Activated B cell treated with CpG ODN at 0.5 μM for 24 hours (primary cell): ENCODE measurements around the gene PHLDB1. TPM values are rescaled to one million over a fixed set of nuclear protein-coding genes. Genes with fewer than 3 reads are reported as not detected.
"Not testable (repeated sequence)": the region's sequence is repeated elsewhere in the genome, so short reads cannot be mapped to it uniquely, and the experiment has no call there.

Experiments
- ATAC-seq: fragments of 200-7000 bp; cut with Tn5 transposase; one replicate; pipeline ENCODE4 v1.10.0; 2021; ENCODE audit warnings: low read depth, mild to moderate bottlenecking, moderate library complexity
- CTCF ChIA-PET: fragments of 350-600 bp; sonication (Branson Sonifier 250); formaldehyde crosslinking; loops from one replicate; lab custom pipeline; 2021; ENCODE audit warnings: antibody characterized with exemption; lab: Charles Lee
- POLR2A ChIA-PET: fragments of 350-600 bp; sonication (Branson Sonifier 250); formaldehyde crosslinking; loops from one replicate; lab custom pipeline; 2021; ENCODE audit warnings: antibody characterized with exemption; lab: Charles Lee
- DNase-seq: peaks from one replicate; pipeline ENCODE4 v3.0.0; 2022
- H3K27ac Mint-ChIP-seq: one replicate; pipeline ENCODE4 v1.8.0; 2020; ENCODE audit warnings: mixed read lengths
- H3K27me3 Mint-ChIP-seq: one replicate; pipeline ENCODE4 v1.8.0; 2021; ENCODE audit warnings: mixed read lengths
- H3K36me3 Mint-ChIP-seq: one replicate; pipeline ENCODE4 v1.8.0; 2021; ENCODE audit warnings: low read depth, mixed read lengths
- H3K4me1 Mint-ChIP-seq: one replicate; pipeline ENCODE4 v1.8.0; 2021; ENCODE audit warnings: mixed read lengths
- H3K4me3 Mint-ChIP-seq: one replicate; pipeline ENCODE4 v1.8.0; 2020; ENCODE audit warnings: mild to moderate bottlenecking, mixed read lengths
- H3K9me3 Mint-ChIP-seq: one replicate; pipeline ENCODE4 v1.8.0; 2020; ENCODE audit warnings: mixed read lengths
- CTCF ChIP-seq: fragments of 200-600 bp; IDR thresholded peaks from one replicate; pipeline ENCODE4 v1.8.0; 2022; ENCODE audit warnings: antibody characterized with exemption, mild to moderate bottlenecking
- intact Hi-C: fragments of 100-400 bp; cut with micrococcal nuclease; formaldehyde crosslinking; loops from one replicate; pipeline ENCODE4 v1.15.1; 2024
- total RNA-seq: library from RNA; stranded (reverse); gene quantifications from 2 replicates; pipeline ENCODE4 v1.2.3, GENCODE V29; 2022

The PHLDB1 gene
- total RNA-seq, 1 donor from 2014 or later = 2.6 TPM

GRCh38 chr11:118610773-118611432 lies 3.5 kb downstream of the PHLDB1 start:
- peaks cover 35% of the 10 kb centered on the region for H3K27me3 Mint-ChIP-seq
- H3K4me3 Mint-ChIP-seq = peak overlapping the region; percentile 79
- no peak overlapping the region for H3K27ac Mint-ChIP-seq
- peak; percentile 46 for TF ChIP-seq CTCF
- no peaks in the 10 kb centered on the region for H3K36me3 Mint-ChIP-seq
- ATAC-seq (peak; percentile 59), DNase-seq (peak; percentile 83)
- H3K4me1 Mint-ChIP-seq = peaks cover 26% of the 10 kb centered on the region
- H3K9me3 Mint-ChIP-seq = no peaks in the 10 kb centered on the region
- intact Hi-C loops = loop anchor here (1.0 kb wide), 3 partner anchors 16 to 466 kb away; partner anchors contain the start of gene ARCN1
- ChIA-PET POLR2A (no interaction called here), CTCF (interaction anchor here (3.0 kb wide), 1 partner anchor 16 kb away, joined by 12 read pairs; no protein-coding TSS in a partner anchor)

GRCh38 chr11:118611433-118611795 lies 4.0 kb downstream of the PHLDB1 start:
- ATAC-seq, DNase-seq, H3K36me3 Mint-ChIP-seq, POLR2A ChIA-PET, H3K9me3 Mint-ChIP-seq, H3K27ac Mint-ChIP-seq: not testable (repeated sequence)
- CTCF ChIA-PET = interaction anchor here (1.0 to 3.0 kb wide), 2 partner anchors 12 to 17 kb away, joined by 3 to 12 read pairs; no protein-coding TSS in a partner anchor
- H3K4me1 Mint-ChIP-seq = peaks cover 26% of the 10 kb centered on the region
- H3K4me3 Mint-ChIP-seq = peak overlapping the region; percentile 79
- intact Hi-C loops = loop anchor here (1.0 kb wide), 2 partner anchors 16 to 466 kb away; no protein-coding TSS in a partner anchor
- peaks cover 35% of the 10 kb centered on the region for H3K27me3 Mint-ChIP-seq

- intact Hi-C loops = no loop called here
- ChIA-PET CTCF (interaction anchor here (1.0 to 3.0 kb wide), 4 partner anchors 10 to 238 kb away, joined by 3 to 12 read pairs (median 3); no protein-coding TSS in a partner anchor), POLR2A (interaction anchor here (0.5 to 0.9 kb wide), 4 partner anchors 11 to 454 kb away, joined by 3 to 9 read pairs (median 4); no protein-coding TSS in a partner anchor)
- H3K27me3 Mint-ChIP-seq = peaks cover 35% of the 10 kb centered on the region
- H3K4me1 Mint-ChIP-seq = peaks cover 22% of the 10 kb centered on the region
- no peak for TF ChIP-seq CTCF
- no peak for ATAC-seq
- H3K27ac Mint-ChIP-seq = no peak overlapping the region
- DNase-seq = no peak
- H3K36me3 Mint-ChIP-seq = no peaks in the 10 kb centered on the region
- H3K9me3 Mint-ChIP-seq = no peaks in the 10 kb centered on the region
- no peak overlapping the region for H3K4me3 Mint-ChIP-seq
These were observed 5.0 kb downstream of the PHLDB1 start for GRCh38 chr11:118612378-118612777.

- Mint-ChIP-seq H3K4me1 (peaks cover 11% of the 10 kb centered on the region), H3K9me3 (no peaks in the 10 kb centered on the region), H3K27me3 (peaks cover 30% of the 10 kb centered on the region), H3K4me3 (no peak overlapping the region), H3K27ac (no peak overlapping the region), H3K36me3 (no peaks in the 10 kb centered on the region)
- ATAC-seq = no peak
- intact Hi-C loops = no loop called here
- POLR2A ChIA-PET = no interaction called here
- no peak for DNase-seq
- CTCF ChIA-PET = no interaction called here
- no peak for TF ChIP-seq CTCF
These were observed 7.1 kb downstream of the PHLDB1 start for GRCh38 chr11:118614511-118614910.

- Mint-ChIP-seq H3K4me1 (peaks cover 5% of the 10 kb centered on the region), H3K9me3 (no peaks in the 10 kb centered on the region), H3K27me3 (peaks cover 32% of the 10 kb centered on the region), H3K36me3 (no peaks in the 10 kb centered on the region), H3K4me3 (no peak overlapping the region), H3K27ac (no peak overlapping the region)
- intact Hi-C loops = no loop called here
- ATAC-seq = no peak
- no peak for DNase-seq
- ChIA-PET POLR2A (no interaction called here), CTCF (no interaction called here)
- TF ChIP-seq CTCF = no peak
These were observed 8.0 kb downstream of the PHLDB1 start for GRCh38 chr11:118615282-118615975.
